Activated CD8-positive, alpha-beta T cell treated with anti-CD3 and anti-CD28 coated beads for 36 hours (primary cell): Measurements from ENCODE around the gene PACRG. TPM values are rescaled to one million over a fixed set of nuclear protein-coding genes. Genes with fewer than 3 reads are reported as not detected.

ENCODE experiments used
- ATAC-seq: fragments of 200-7000 bp; cut with Tn5 transposase; one replicate; pipeline ENCODE4 v1.10.0; 2021; ENCODE audit warnings: mild to moderate bottlenecking, moderate library complexity
- CTCF ChIA-PET: fragments of 350-600 bp; sonication (Branson Sonifier 250); formaldehyde crosslinking; loops from one replicate; lab custom pipeline; 2021; ENCODE audit warnings: antibody characterized with exemption; lab: Charles Lee
- POLR2A ChIA-PET: fragments of 350-600 bp; sonication (Branson Sonifier 250); formaldehyde crosslinking; loops from one replicate; lab custom pipeline; 2021; ENCODE audit warnings: antibody characterized with exemption; lab: Charles Lee
- DNase-seq: peaks from one replicate; pipeline ENCODE4 v3.0.0-alpha.2; 2020
- H3K27ac Mint-ChIP-seq: one replicate; pipeline ENCODE4 v1.8.0; 2021; ENCODE audit warnings: mild to moderate bottlenecking, mixed read lengths
- H3K27me3 Mint-ChIP-seq: one replicate; pipeline ENCODE4 v1.8.0; 2021; ENCODE audit warnings: mixed read lengths
- H3K36me3 Mint-ChIP-seq: one replicate; pipeline ENCODE4 v1.8.0; 2021; ENCODE audit warnings: low read depth, mixed read lengths
- H3K4me1 Mint-ChIP-seq: one replicate; pipeline ENCODE4 v1.8.0; 2021; ENCODE audit warnings: low read depth, mixed read lengths
- H3K4me3 Mint-ChIP-seq: one replicate; pipeline ENCODE4 v1.8.0; 2021; ENCODE audit warnings: mild to moderate bottlenecking, moderate library complexity, mixed read lengths
- H3K9me3 Mint-ChIP-seq: one replicate; pipeline ENCODE4 v1.8.0; 2021; ENCODE audit warnings: mixed read lengths
- CTCF ChIP-seq: fragments of 200-600 bp; IDR thresholded peaks from one replicate; pipeline ENCODE4 v1.8.0; 2022; ENCODE audit warnings: antibody characterized with exemption, mild to moderate bottlenecking
- intact Hi-C: fragments of 100-400 bp; cut with micrococcal nuclease; formaldehyde crosslinking; loops from one replicate; pipeline ENCODE4 v1.10.0; 2022
- total RNA-seq, 2 experiments: library from RNA; stranded (reverse); gene quantifications; one replicate each; pipeline ENCODE4 v1.2.3, GENCODE V29; 2021

PACRG gene
- total RNA-seq, 2 experiments from 2014 or later = not detected

- Mint-ChIP-seq H3K9me3 (no peaks in the 10 kb centered on the region), H3K4me3 (no peak overlapping the region), H3K36me3 (no peaks in the 10 kb centered on the region), H3K4me1 (no peaks in the 10 kb centered on the region), H3K27me3 (peaks cover 19% of the 10 kb centered on the region), H3K27ac (no peak overlapping the region)
- CTCF ChIA-PET = no interaction called here
- intact Hi-C loops = no loop called here
- DNase-seq = no peak
- POLR2A ChIA-PET = no interaction called here
- no peak for ATAC-seq
- TF ChIP-seq CTCF = no peak
These were observed 607.3 kb downstream of the PACRG start for GRCh38 chr6:163335056-163335455.

- DNase-seq = no peak
- no peak for TF ChIP-seq CTCF
- ATAC-seq = no peak
- peaks cover 19% of the 10 kb centered on the region for H3K27me3 Mint-ChIP-seq
- no peaks in the 10 kb centered on the region for H3K36me3 Mint-ChIP-seq
- no peak overlapping the region for H3K4me3 Mint-ChIP-seq
- H3K4me1 Mint-ChIP-seq = no peaks in the 10 kb centered on the region
- no peaks in the 10 kb centered on the region for H3K9me3 Mint-ChIP-seq
- no peak overlapping the region for H3K27ac Mint-ChIP-seq
- ChIA-PET CTCF (no interaction called here), POLR2A (no interaction called here)
- intact Hi-C loops = no loop called here
These were observed 608.1 kb downstream of the PACRG start for GRCh38 chr6:163335671-163336545.

- no peak for ATAC-seq
- TF ChIP-seq CTCF = no peak
- H3K27me3 Mint-ChIP-seq = peaks cover 19% of the 10 kb centered on the region
- H3K4me1 Mint-ChIP-seq = no peaks in the 10 kb centered on the region
- no peak for DNase-seq
- no peak overlapping the region for H3K27ac Mint-ChIP-seq
- ChIA-PET POLR2A (no interaction called here), CTCF (no interaction called here)
- no peaks in the 10 kb centered on the region for H3K9me3 Mint-ChIP-seq
- no peak overlapping the region for H3K4me3 Mint-ChIP-seq
- H3K36me3 Mint-ChIP-seq = no peaks in the 10 kb centered on the region
- intact Hi-C loops = no loop called here
These were observed 609.2 kb downstream of the PACRG start for GRCh38 chr6:163336961-163337360.

GRCh38 chr6:163337958-163338357, 610.2 kb downstream of the PACRG start:
- Mint-ChIP-seq H3K27me3 (peaks cover 19% of the 10 kb centered on the region), H3K4me3 (no peak overlapping the region), H3K9me3 (no peaks in the 10 kb centered on the region), H3K36me3 (no peaks in the 10 kb centered on the region), H3K27ac (no peak overlapping the region), H3K4me1 (no peaks in the 10 kb centered on the region)
- CTCF ChIA-PET = no interaction called here
- POLR2A ChIA-PET = no interaction called here
- no peak for TF ChIP-seq CTCF
- intact Hi-C loops = no loop called here
- DNase-seq (no peak), ATAC-seq (no peak)

GRCh38 chr6:163338671-163339405, 611.1 kb downstream of the PACRG start:
- H3K27ac Mint-ChIP-seq = no peak overlapping the region
- H3K4me3 Mint-ChIP-seq = no peak overlapping the region
- TF ChIP-seq CTCF = no peak
- ATAC-seq (no peak), DNase-seq (no peak)
- intact Hi-C loops = no loop called here
- H3K36me3 Mint-ChIP-seq = no peaks in the 10 kb centered on the region
- H3K9me3 Mint-ChIP-seq = no peaks in the 10 kb centered on the region
- ChIA-PET CTCF (no interaction called here), POLR2A (interaction anchor here (0.6 kb wide), 1 partner anchor 1917 kb away, joined by 3 read pairs; no protein-coding TSS in a partner anchor)
- H3K27me3 Mint-ChIP-seq = peaks cover 17% of the 10 kb centered on the region
- H3K4me1 Mint-ChIP-seq = no peaks in the 10 kb centered on the region
